Measurements from ENCODE around the gene PDE4D.

The PDE4D gene

DNA sequence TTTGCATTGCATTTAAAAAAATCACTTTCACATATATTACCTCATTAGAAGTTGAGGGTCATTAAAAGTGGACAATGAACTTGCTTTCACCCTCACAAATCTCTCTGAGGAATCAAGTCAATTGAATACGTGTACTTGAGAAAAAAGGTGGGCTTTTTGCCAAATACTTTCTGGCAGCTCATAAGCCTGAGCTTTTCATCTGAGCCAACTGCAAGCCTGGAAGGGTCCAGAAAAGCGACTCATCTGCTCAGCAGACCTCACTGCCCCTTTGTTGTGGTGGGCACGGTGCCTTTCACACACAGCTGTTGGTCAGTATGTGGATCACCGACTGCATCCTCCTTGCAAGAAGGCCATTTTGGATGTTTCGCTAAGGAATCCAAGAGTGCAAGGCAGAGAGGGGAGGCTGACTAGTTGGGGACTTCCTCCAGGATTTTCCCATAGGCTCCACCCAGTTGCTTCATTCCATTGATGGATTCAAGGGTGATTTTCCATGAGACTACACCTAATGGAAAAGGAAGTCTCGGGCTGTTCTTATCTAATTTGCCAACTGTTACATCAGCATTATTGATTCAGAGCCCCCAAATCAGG, 564.7 kb downstream of the PDE4D start (continued):
- TF ChIP-seq, protein P1, sequence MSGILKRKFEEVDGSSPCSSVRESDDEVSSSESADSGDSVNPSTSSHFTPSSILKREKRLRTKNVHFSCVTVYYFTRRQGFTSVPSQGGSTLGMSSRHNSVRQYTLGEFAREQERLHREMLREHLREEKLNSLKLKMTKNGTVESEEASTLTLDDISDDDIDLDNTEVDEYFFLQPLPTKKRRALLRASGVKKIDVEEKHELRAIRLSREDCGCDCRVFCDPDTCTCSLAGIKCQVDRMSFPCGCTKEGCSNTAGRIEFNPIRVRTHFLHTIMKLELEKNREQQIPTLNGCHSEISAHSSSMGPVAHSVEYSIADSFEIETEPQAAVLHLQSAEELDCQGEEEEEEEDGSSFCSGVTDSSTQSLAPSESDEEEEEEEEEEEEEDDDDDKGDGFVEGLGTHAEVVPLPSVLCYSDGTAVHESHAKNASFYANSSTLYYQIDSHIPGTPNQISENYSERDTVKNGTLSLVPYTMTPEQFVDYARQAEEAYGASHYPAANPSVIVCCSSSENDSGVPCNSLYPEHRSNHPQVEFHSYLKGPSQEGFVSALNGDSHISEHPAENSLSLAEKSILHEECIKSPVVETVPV (CRISPR knock-in tag; IDR thresholded peaks at IDR 0.05): no peak
- no peak for TF ChIP-seq TOX (CRISPR knock-in tag; IDR thresholded peaks at IDR 0.05; ENCODE audit: borderline replicate concordance)
- TF ChIP-seq, protein P2, sequence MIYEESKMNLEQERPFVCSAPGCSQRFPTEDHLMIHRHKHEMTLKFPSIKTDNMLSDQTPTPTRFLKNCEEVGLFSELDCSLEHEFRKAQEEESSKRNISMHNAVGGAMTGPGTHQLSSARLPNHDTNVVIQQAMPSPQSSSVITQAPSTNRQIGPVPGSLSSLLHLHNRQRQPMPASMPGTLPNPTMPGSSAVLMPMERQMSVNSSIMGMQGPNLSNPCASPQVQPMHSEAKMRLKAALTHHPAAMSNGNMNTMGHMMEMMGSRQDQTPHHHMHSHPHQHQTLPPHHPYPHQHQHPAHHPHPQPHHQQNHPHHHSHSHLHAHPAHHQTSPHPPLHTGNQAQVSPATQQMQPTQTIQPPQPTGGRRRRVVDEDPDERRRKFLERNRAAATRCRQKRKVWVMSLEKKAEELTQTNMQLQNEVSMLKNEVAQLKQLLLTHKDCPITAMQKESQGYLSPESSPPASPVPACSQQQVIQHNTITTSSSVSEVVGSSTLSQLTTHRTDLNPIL (CRISPR knock-in tag; IDR thresholded peaks at IDR 0.05; ENCODE audit: low read depth): no peak

DNA sequence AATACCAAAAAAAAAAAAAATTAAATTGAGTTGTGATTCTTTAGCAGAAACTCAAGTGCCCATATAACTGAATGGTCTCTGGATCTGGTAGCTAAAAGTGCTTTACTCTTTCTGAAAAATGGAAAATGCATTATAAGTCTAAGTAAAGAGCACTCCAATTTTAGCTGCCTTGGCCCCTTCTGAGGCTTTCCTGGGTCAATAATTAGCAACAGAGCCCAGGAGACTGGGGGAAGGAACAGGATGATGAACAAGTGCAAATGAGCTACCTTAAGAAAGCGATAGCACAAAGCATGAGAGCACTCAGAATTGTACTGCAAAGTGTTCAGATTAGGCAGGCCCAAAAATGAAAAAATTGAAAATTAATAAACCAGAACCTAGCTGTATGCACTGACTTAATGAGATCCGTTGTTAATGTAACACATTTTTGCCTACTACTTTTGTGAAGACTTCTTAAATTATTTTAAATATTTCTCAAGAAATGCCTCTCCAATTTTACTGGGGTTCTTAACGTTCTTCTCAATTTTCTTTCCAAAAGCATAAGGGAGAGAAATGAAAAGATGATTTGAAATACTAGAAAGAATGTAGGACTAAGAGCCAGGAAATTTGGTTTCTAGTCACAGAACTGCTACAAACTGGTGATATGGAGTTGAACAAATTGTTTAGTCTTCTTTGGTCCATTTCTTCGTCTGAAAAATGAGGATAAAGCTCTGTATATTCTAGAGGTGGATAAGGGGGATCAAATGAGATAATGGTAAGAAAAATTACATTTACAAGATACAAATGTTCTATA, 566.1 kb downstream of the PDE4D start:
- ATAC-seq: no peak
- no peak for TF ChIP-seq ZNF8 (CRISPR knock-in tag; IDR thresholded peaks at IDR 0.05)
- TF ChIP-seq PPARA (CRISPR knock-in tag; IDR thresholded peaks at IDR 0.05; ENCODE audit: borderline replicate concordance): no peak
- TF ChIP-seq, protein P3, sequence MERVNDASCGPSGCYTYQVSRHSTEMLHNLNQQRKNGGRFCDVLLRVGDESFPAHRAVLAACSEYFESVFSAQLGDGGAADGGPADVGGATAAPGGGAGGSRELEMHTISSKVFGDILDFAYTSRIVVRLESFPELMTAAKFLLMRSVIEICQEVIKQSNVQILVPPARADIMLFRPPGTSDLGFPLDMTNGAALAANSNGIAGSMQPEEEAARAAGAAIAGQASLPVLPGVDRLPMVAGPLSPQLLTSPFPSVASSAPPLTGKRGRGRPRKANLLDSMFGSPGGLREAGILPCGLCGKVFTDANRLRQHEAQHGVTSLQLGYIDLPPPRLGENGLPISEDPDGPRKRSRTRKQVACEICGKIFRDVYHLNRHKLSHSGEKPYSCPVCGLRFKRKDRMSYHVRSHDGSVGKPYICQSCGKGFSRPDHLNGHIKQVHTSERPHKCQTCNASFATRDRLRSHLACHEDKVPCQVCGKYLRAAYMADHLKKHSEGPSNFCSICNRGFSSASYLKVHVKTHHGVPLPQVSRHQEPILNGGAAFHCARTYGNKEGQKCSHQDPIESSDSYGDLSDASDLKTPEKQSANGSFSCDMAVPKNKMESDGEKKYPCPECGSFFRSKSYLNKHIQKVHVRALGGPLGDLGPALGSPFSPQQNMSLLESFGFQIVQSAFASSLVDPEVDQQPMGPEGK (CRISPR knock-in tag; IDR thresholded peaks at IDR 0.05; ENCODE audit: borderline replicate concordance): no peak
- TF ChIP-seq CSDC2 (CRISPR knock-in tag; IDR thresholded peaks at IDR 0.05): no peak
- TF ChIP-seq RARB (CRISPR knock-in tag; IDR thresholded peaks at IDR 0.05): no peak
- TF ChIP-seq, protein P2 (CRISPR knock-in tag; IDR thresholded peaks at IDR 0.05; ENCODE audit: low read depth): no peak

DNA sequence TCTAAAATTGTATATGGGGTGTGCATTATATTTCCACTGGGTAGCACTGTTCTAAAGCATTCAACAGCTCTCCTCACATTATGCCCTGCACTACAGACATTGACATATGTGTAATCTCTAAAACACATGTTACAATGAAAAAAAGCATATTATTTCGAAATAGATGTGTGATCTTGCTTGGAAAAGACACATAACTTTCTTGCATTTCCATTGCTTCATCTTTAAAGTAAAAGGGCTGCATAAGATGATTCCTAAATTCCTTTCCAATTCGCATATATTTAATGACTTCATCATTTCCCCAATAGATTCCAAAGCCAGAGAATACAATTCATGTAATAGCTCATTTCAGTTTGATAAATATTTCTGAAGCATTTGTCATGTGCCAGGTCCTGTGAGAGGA, 566.9 kb downstream of the PDE4D start:
- no peak for ATAC-seq
- TF ChIP-seq GLIS3 (CRISPR knock-in tag; IDR thresholded peaks at IDR 0.05): no peak
- TF ChIP-seq SNAI2 (CRISPR knock-in tag; IDR thresholded peaks at IDR 0.05): no peak
- no peak for TF ChIP-seq ZFP3 (CRISPR knock-in tag; IDR thresholded peaks at IDR 0.05)
- TF ChIP-seq, protein P4, sequence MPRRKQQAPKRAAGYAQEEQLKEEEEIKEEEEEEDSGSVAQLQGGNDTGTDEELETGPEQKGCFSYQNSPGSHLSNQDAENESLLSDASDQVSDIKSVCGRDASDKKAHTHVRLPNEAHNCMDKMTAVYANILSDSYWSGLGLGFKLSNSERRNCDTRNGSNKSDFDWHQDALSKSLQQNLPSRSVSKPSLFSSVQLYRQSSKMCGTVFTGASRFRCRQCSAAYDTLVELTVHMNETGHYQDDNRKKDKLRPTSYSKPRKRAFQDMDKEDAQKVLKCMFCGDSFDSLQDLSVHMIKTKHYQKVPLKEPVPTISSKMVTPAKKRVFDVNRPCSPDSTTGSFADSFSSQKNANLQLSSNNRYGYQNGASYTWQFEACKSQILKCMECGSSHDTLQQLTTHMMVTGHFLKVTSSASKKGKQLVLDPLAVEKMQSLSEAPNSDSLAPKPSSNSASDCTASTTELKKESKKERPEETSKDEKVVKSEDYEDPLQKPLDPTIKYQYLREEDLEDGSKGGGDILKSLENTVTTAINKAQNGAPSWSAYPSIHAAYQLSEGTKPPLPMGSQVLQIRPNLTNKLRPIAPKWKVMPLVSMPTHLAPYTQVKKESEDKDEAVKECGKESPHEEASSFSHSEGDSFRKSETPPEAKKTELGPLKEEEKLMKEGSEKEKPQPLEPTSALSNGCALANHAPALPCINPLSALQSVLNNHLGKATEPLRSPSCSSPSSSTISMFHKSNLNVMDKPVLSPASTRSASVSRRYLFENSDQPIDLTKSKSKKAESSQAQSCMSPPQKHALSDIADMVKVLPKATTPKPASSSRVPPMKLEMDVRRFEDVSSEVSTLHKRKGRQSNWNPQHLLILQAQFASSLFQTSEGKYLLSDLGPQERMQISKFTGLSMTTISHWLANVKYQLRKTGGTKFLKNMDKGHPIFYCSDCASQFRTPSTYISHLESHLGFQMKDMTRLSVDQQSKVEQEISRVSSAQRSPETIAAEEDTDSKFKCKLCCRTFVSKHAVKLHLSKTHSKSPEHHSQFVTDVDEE (CRISPR knock-in tag; IDR thresholded peaks at IDR 0.05): no peak
- TF ChIP-seq ARNTL (CRISPR knock-in tag; IDR thresholded peaks at IDR 0.05; ENCODE audit: borderline replicate concordance, low read depth): no peak
- TF ChIP-seq ZNF565 (CRISPR knock-in tag; conservative IDR thresholded peaks at IDR 0.05; ENCODE audit: low read depth): no peak
- TF ChIP-seq TOX (CRISPR knock-in tag; IDR thresholded peaks at IDR 0.05; ENCODE audit: borderline replicate concordance): no peak
- TF ChIP-seq, protein P2 (CRISPR knock-in tag; IDR thresholded peaks at IDR 0.05; ENCODE audit: low read depth): no peak
- TF ChIP-seq ZNF70 (CRISPR knock-in tag; IDR thresholded peaks at IDR 0.05): no peak

DNA sequence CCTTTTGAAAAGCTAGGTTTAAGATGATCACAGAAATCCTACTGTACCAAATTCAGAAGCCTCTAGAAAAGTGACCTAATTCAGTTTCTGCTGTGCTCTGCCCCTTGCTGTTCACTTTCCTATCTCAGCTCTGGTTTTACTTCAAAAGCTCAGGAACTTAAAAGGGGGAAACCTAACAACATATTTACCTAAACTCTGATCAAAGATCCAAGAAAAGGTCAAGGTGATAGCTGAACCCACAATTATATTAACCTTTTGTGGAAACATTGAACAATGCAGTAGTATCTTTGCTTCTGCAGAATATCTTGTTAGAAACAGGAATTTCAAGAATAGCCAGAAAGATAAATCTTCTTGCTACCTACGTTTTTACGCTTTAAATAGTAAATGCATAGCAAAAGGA, 568.5 kb downstream of the PDE4D start:
- no peak for TF ChIP-seq RARB (CRISPR knock-in tag; IDR thresholded peaks at IDR 0.05)
- no peak for ATAC-seq

Measured in SK-N-SH treated with all-trans-retinoic acid at 6 μM for 48 hours (cell line).